ENCODE measurements around the gene GRIK4.
"Not testable (repeated sequence)": the region's sequence is repeated elsewhere in the genome, so short reads cannot be mapped to it uniquely, and the experiment has no call there.

The GRIK4 gene

DNA sequence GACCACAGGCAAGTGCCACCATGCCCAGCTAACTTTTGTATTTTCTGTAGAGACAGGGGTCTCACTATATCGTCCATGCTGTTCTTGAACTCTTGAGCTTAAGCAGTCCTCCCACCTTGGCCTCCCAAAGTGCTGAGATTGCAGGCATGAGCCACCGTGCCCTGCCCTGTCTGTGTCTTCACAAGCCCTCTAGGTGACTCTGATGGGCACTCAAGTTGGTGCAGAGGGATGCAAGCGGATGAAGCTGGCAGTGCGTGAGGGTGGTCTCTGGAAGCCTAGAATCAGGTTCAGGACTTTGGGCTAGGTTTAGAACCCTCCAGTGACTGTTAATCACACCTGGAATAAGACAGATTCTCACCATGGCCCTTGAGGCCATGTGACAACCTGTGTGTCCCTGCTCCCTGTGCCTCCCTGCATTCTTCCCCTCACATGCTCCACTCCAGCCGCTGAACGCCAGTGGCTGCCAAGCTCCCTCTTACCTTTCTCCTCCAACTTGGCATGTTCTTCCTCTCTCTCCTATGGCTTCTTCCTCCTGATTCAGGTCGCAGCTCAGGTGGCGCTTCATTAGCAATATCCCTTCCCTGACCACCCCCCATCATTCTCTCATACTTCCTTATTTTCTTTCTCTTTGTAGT lies 270.1 kb downstream of the GRIK4 start:
- DNase-seq (ENCODE audit: low read depth) = no peak

DNA sequence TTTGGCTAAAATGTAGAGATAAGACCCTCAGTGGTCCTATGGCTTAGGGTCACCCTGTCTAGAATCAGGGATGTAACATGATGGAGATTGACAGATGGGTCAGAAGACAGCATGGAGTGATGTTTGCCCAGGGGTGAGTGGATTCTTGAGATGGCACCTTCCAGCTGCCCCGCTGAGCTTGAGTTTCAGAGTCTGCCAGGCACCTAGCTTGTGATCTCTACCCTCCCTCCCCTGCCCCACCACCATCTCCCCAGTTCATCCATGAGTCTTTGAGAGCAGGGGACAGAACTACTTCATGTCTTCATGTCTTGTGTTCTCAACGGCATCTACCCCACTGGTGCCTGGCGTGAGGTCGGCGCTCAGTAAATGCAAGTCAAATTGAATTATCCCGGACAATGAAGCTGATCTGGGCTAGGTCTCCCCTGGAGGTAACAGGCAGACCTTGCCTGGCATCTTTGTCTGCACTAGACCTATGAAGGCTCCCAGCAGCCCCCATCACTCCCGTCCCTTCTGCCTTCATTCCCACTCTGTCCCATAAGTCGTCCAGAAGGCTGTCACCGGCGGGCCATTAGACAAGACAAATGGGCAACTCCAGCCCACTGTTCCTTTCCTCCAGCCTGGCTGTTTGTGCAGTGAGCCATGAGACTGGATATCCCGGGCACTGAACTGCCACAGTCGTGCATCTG lies 273.2 kb downstream of the GRIK4 start:
- DNase-seq (ENCODE audit: low read depth) = no peak

DNA sequence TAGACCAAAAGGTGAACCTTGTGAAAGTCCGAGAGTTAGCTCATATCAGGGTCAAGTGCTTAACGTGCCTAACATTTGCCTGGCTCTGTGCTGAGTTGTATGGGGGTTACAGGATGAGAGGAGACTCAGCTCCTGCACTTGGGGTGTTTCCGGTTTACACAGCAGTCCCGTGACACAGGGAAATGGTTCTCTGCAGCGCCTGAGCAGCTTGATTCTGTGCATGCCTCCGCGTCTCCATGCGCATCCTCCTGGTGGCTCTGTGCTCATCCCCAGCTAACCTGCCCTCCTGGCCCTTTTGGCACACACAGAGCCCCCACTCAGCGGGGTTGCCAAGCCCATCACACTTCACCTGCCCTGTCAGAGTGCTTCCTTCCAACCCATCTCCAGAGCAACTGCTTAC lies 274.0 kb downstream of the GRIK4 start:
- no peak for DNase-seq (ENCODE audit: low read depth)

DNA sequence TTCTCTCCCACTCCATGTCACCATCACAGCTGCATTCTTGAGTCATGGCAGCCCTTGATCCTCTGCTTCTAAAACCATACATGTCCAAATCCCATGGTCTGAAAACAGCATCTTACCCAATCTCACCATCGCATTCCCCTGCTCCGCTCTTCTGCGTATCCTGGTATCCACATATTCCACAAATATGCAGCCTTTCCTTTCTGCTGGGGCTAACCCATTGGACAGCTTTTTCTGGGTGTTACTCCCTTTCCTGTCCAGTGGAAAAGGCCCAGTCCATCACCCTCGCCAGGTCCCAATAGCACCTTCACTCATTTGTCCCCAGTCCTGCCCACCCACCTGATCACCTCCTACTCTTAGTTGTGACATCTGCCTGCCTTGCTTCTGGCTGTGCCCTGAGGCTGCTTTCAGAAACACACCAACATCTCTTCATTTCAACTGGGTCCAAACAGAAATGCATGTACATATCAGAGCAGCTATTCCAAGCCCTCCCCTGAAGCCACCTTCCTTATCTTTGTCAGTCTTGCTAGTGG lies 274.7 kb downstream of the GRIK4 start:
- DNase-seq (ENCODE audit: low read depth) = no peak

DNA sequence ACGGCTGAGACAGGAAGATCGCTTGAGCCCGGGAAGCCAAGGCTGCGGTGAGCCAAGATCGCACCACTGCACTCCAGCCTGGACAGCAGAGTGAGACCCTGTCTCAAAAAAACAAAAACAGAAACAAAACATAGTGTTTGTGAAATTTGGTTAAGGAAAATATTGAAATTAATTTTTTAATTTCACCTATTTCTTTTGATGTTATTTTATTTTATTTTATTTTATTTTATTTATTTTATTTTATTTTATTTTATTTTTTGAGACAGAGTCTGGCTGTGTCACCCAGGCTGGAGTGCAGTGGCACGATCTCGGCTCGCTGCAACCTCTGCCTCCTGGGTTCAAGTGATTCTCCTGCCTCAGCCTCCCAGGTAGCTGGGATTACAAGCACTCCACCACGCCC lies 275.7 kb downstream of the GRIK4 start:
- not testable (repeated sequence) for DNase-seq (ENCODE audit: low read depth)

DNA sequence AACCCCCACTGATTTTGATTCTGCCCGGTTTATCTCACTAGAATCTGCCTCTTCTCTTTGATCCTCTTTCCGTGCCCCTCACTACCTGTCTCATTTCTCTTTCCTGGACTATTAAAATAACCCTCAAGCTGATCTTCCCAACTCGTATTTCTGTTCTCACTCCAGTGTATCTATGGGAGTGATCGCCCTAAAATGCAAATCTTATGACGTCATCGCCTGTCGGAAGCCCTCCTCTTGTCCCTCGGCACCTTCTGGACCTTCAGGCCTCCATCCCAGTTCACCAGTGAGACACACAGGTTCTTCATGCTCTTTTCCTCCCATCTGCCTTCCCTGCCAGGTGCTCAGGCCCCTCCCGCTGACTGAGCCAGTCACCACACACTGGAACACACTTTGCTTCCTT lies 277.8 kb downstream of the GRIK4 start:
- DNase-seq (ENCODE audit: low read depth) = no peak

DNA sequence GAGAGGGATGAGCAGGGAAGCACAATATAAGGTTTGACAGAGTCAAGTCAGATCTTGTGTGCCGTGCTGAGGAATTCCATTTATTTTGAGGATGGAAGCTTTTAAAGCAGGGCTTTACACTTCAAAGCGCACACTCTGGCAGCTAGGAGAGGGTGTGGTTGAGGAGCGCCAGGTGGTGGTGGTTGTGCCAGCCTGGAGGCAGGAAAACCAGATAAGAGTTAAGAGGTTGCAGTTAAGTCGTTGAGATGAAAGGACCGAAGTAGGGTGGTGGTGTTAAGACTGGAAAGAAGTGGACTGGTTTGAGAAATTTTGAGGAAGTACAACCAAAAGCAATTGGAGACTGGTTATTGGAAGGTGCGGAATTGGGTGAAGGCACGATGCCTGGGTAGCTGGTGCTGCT lies 280.8 kb downstream of the GRIK4 start:
- DNase-seq (ENCODE audit: low read depth) = no peak

DNA sequence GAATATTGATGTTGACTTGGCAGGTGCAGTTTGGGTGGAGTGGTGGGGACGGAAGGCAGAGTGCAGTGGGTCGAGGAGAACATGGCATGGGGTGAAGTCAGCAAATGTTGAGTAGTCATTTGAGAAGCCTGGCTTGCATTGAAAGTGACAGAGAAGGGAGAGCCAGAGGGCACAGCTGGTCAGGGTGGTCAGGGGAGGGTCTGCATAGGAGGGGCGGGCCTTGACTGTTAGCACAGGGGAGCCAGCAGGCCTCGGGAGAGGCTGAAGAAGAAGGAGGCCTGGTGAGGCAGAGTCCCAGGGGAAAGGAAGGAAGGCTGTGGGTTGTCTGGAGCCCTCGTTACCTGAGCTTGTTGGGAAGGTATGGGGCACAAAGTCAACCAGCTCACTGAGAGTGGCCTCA lies 281.6 kb downstream of the GRIK4 start:
- DNase-seq (ENCODE audit: low read depth) = no peak

DNA sequence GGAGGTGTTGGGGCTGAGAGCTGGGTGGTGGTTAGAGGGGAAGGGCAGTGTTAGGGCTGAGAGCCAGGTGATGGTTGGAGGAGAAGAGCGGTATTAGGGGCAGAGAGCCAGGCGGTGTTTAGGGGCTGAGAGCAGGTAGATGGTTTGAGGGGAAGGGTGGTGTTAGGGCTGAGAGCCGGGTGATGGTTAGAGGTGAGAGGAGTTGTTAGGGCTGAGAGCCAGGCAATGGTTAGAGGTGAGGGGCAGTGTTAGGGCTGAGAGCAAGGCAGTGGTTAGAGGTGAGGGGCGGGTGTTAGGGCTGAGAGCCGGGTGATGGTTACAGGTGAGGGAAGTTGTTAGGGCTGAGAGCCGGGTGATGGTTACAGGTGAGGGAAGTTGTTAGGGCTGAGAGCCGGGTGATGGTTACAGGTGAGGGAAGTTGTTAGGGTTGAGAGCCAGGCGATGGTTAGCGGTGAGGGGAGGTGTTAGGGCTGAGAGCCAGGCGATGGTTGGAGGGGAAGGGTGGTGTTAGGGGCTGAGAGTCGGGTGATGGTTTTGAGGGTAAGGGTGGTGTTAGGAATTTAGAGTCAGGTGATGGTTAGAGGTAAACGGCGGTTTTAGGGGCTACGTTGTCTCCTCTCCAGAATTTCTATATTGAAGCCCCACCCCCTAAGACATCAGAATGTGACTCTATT lies 282.4 kb downstream of the GRIK4 start:
- DNase-seq (ENCODE audit: low read depth) = no peak

DNA sequence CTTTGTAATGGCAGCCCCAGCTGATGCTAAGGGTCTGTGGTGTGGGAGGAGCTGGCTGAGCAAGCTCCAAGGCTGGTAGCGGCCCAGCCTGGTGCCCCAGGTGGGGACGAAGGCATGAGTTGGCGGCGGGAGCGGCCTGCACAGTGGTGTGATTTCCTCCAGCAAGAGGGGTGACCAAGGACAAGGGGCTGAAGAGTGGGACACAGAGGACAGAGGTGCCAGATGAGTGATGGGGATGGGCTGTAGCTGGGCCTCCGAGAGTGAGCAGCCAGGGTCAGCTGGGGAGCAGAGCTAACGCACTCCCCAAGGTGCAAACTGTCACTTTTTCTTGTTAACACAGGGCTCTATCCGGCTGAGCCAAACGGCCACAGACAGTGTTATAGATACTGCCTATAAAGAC lies 283.2 kb downstream of the GRIK4 start:
- DNase-seq (ENCODE audit: low read depth) = no peak

DNA sequence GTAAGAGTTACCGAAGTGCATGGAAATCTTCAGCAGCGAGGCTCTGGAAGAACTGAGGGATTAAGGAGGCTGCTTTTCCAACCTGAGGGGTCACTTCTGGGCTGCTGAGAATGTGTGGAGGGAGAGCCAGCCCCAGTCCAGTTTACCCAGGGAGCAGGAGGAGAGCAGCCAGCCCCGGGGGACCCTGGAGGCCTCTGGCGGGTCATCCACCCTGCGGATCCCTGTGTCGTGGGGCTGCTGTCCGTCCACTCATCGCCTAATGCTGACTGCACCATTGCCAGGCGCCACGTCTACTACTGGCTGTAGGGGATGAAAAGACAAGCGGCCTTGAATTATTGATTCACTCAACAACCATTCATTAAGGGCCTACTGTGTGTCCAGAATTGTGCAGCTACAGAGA lies 283.6 kb downstream of the GRIK4 start:
- no peak for DNase-seq (ENCODE audit: low read depth)

DNA sequence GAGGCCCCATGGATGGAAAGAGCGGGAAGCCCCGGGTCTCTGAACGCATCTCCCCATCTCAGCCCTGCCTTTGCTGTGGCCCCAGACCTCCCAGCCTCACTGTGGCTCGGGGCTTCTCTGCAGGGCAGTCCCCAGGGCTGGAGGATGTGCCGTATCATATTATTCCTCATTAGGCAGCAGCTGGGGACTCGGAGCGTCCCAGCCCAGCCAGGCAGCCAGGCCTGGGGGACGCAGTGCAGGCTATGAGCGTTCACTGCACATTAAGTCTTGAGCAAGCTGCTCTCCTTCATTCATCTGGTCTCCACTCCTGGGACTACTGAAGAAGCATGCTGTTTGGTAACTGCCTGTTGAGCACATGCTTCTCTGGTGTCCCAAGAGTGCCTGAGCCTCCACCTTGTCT lies 285.6 kb downstream of the GRIK4 start:
- DNase-seq (ENCODE audit: low read depth) = no peak

DNA sequence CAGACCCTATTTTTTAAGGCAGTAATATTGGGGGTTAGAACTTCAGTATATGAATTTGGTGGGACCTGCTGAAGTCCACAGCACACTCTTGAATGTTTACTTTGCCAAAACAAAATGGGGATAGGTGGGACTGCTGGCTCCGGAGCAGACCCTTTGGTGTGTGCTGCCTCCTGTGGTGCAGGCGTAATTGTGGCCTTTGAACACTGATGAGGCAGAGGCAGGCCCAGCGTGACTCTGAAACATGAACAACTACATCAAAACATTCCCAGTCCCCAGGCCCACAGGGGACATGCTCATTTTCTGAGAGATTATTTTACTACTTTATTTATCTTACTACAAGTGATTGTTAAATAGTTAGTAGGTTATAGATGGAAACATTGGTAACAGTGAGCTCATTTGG lies 287.3 kb downstream of the GRIK4 start:
- no peak for DNase-seq (ENCODE audit: low read depth)

DNA sequence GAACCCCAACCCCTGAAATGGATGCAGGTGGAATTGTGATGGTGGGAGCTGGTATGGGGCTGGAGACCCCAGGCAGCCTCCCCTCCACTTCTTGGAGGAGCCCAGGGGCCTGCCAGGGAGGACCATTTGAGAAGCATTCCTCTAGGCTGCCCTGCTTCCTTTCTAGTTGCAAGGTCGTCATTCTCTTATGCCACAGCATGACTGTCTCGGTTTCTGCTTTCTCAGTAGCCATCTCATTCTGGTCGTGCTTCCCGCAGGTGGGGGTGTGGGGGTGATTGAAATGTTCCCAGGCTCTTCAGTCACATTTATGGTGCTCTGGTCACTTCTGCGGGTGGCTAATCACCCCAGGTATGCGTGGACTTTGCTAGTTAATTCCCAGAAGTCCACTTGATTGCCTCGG lies 288.7 kb downstream of the GRIK4 start:
- no peak for DNase-seq (ENCODE audit: low read depth)

DNA sequence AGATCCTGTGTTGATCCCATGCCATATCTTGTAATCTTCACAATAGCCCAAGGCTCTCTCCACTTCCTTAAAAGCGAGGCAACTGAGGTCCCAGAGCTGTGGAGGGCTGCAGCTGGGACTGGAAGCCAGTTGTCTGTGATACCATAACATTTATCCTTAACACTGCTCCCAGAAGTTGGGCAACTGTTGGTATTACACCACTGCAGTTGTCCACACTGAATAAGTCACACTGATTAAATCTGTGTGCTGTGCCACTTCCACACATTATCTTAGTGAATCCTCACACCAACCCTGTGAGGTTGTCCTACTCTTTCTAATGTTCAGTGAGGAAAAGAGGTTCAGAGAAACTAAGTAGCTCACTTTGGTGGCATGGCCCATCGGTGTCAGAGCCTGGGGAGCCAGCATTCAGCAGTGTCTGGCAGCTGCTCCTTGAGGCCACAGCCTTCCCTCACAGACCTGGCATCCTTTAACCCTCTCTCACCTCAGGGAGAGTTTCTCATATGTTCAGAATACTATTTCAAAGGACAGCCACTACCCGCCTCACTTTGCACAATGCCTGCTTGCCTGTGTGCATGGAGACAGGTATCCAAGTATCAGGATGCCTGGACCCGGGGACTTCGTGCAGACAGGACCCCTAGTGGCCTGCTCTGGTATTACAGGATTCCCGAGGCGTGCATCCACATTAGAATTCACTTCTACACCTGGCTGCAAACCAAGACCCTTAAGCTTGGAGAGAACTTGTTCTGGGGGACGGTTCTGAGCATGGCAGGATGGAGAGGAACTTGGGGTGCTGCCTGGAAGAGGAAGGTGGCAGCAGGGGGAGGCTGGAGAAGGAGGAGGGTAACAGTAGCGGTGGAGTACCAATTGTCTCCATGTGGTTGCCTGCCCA lies 290.5 kb downstream of the GRIK4 start:
- DNase-seq (ENCODE audit: low read depth) = no peak

DNA sequence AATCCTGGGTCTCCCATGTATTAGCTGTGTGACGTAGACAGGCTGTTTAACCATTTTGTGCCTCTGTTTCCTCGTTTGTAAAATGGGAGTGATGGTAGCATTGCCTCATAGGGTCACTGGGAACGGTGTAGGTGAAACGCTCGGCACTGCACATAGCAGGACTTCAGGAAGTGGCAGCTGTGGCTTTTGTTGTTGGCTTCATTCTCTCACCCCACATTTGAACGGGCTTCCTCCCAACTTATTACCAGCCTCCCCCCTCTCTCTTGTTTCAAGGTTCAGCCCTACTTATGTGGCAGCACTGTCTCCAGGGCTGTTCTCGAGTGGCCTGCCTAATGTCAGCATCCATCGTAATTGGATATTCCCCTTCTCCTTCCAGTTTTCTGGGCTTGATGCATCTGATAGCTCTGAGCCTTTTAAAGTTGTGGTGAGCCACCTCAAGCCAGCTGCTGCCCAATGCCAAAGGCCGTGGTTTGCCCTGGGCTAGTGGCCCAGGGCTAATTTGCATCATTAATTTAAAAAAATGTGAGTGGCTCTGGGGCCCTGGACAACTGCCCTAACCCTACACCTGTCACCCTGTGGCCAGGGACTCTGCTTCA lies 294.5 kb downstream of the GRIK4 start:
- DNase-seq (ENCODE audit: low read depth) = no peak

DNA sequence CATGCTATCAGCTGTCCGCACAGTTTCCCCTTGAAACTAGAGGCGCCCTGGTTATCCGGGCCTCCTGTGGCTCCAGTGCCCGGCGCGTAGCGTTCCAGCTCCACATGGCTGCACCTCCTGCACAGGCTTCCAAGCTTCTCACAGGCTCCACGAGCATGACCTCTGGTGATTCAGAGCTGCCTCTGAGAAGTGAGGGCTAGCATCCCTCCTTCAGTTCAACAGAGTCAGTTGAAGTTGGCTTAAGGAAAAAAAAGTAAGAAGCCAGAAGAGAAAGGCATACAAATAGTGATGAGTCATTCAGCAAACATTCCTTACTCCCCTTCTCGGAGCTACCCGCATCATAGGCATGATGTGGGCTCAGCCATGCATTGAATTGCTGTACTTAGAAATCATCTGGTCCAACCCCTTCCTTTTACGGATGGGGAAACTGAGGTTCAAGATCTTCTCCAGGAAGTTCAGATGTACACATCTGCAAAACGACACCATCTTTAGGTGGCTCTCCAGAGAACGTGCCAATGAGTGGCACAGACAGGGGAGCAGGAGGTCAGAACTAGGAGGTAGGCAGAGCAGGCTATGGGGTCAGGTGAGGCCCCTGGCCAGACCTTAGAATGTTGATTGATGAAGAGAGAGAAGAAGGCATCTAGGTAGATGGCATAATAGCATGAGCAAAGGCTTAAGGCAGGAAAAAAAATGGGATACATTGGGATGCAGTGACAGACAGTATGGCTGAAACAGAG lies 296.0 kb downstream of the GRIK4 start:
- no peak for DNase-seq (ENCODE audit: low read depth)

DNA sequence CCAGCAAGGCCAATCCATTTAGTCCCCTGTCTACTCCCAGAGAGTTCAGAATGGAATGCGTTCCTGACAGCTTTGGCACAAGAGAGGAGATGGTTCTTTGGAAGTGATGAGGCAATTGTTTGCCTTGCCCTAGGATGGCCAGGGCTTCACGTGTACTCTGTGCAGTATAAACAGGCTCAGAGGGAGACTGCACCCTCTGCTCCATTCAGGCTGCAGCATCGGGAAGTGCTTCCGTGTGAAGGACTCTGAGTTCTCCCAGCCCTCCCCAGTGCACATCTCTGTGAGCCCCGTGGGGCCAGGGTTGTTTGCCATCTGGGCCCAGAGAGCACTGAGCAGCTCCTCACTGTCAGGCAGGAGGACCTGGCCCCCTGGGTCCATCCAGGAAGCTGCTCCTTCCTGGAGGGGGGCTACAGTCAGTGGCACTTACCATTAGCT lies 297.1 kb downstream of the GRIK4 start:
- DNase-seq (ENCODE audit: low read depth) = no peak

DNA sequence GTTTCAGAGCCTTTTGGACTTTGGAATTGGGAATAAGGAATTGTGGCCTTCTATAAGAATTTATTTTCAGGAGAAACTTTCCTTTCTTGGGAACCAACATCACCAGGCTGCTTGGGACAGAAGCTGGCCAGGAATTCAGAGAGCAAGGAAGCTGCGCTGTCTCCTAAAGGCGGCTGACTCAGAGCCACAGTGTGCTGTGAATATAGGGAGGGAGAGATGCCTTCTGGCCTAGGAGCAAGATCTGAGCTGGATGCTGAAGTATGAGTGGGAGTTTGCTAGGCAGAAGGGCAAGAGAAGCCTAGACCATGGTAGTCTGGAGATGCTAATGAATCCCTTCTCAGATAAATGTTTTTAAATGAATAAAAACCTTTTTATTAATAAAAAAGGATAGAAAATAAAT lies 298.7 kb downstream of the GRIK4 start:
- DNase-seq (ENCODE audit: low read depth) = no peak

DNA sequence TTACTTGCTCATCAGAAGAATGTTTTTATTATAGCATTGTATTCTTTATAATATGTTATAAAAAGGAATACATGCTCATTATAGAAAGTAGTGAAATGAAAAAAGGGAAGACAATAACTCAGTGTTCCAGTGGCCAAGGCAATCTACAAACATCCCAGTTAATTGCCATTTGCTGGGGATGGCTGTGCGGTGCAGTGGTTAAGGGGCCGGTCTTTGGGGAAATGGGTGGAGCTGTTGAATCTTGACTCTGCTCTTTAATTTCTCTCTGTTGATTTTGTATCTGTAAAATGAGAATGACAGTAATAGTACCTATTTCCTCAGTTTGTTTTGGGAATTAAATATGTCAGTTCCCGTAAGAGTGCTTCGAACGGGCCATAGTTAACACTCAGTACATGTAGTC lies 299.7 kb downstream of the GRIK4 start:
- no peak for DNase-seq (ENCODE audit: low read depth)

DNA sequence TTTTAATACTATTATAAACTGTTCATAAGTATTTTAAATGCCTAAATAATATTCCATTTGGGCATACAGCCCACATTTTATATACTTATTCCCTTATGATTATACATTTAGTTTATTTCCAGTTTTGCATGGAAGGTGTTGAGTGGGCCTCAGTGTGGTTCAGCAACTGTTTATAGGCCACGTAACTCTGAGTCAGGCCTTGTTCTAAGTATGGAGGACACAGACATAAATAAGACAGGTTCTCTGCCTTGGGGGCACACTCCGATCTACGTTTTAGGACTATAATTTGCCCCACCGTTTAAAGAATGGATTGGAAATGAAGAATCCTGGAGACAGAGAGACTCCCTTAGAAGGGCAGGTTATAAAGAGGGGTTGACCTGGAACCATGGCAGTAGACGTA lies 300.2 kb downstream of the GRIK4 start:
- DNase-seq (ENCODE audit: low read depth) = no peak

Data from stimulated activated CD4-positive, alpha-beta T cell treated with anti-CD3 and anti-CD28 coated beads, Interleukin-2, amount 100 ng/mL, for 4 hours (primary cell).